Neutrophil (primary cell): ENCODE results near the gene UBA6.
"Not testable (repeated sequence)": the region's sequence is repeated elsewhere in the genome, so short reads cannot be mapped to it uniquely, and the experiment has no call there.

ENCODE experiments used
- H3K27ac ChIP-seq: fragments of 200-600 bp; sonication (generic); 2 replicates; pipeline ENCODE4 v1.5.1; 2016; ENCODE audit warnings: mild to moderate bottlenecking, moderate library complexity
- H3K27me3 ChIP-seq: fragments of 200-600 bp; sonication (generic); 2 replicates; pipeline ENCODE4 v1.6.0; 2016; ENCODE audit warnings: mild to moderate bottlenecking
- H3K36me3 ChIP-seq: fragments of 200-600 bp; sonication (generic); 2 replicates; pipeline ENCODE4 v1.5.1; 2017
- H3K4me1 ChIP-seq, 2 experiments: fragments of 200-600 bp in 1 of 2; sonication (generic) in 1 of 2; 1 replicate in 1 of 2; 2 replicates in 1 of 2; pipeline versions ENCODE4 v1.5.1 to v1.6.1; 2013 to 2016; ENCODE audit warnings: low read depth in 1 of 2, low read length in 1 of 2, mild to moderate bottlenecking in 1 of 2, moderate library complexity in 1 of 2; ENCODE audit not compliant: control insufficient read depth in 1 of 2, insufficient read depth in 1 of 2
- H3K4me3 ChIP-seq, 2 experiments: fragments of 200-600 bp in 1 of 2; sonication (generic) in 1 of 2; 1 replicate in 1 of 2; 2 replicates in 1 of 2; pipeline ENCODE4 v1.5.1; 2013 to 2016; ENCODE audit warnings: low read depth in 1 of 2, low read length in 1 of 2, mild to moderate bottlenecking in 1 of 2, moderate library complexity in 1 of 2
- H3K9me3 ChIP-seq: fragments of 200-600 bp; sonication (generic); 2 replicates; pipeline ENCODE4 v1.5.1; 2016
- CTCF ChIP-seq: fragments of 200-600 bp; sonication (generic); IDR thresholded peaks from 2 replicates; pipeline ENCODE4 v1.5.1; 2016; ENCODE audit warnings: antibody characterized with exemption

The UBA6 gene

GRCh38 chr4:67713529-67714247, 12.7 kb upstream of the UBA6 start:
- Histone ChIP-seq H3K36me3 (no peaks in the 10 kb centered on the region), H3K27me3 (no peaks in the 10 kb centered on the region), H3K4me3 (no peak overlapping the region), H3K27ac (no peak overlapping the region), H3K9me3 (no peaks in the 10 kb centered on the region), H3K4me1 (no peaks in the 10 kb centered on the region)
- no peak for TF ChIP-seq CTCF

GRCh38 chr4:67712650-67713528, 11.9 kb upstream of the UBA6 start:
- H3K27me3 ChIP-seq = no peaks in the 10 kb centered on the region
- no peak overlapping the region for H3K4me3 ChIP-seq
- no peak for TF ChIP-seq CTCF
- H3K36me3 ChIP-seq = no peaks in the 10 kb centered on the region
- H3K27ac ChIP-seq = no peak overlapping the region
- H3K9me3 ChIP-seq = no peaks in the 10 kb centered on the region
- no peaks in the 10 kb centered on the region for H3K4me1 ChIP-seq

- H3K27ac ChIP-seq = no peak overlapping the region
- H3K36me3 ChIP-seq = no peaks in the 10 kb centered on the region
Observed at GRCh38 chr4:67712000-67712625, 11.2 kb upstream of the UBA6 start.

GRCh38 chr4:67706682-67707081, 5.7 kb upstream of the UBA6 start:
- H3K4me3 ChIP-seq, H3K9me3 ChIP-seq, H3K36me3 ChIP-seq, H3K27me3 ChIP-seq, H3K27ac ChIP-seq, H3K4me1 ChIP-seq: not testable (repeated sequence)

More at GRCh38 chr4:67712000-67712625, 11.2 kb upstream of the UBA6 start:
- Histone ChIP-seq H3K4me3 (no peak overlapping the region), H3K4me1 (no peaks in the 10 kb centered on the region), H3K9me3 (no peaks in the 10 kb centered on the region), H3K27me3 (no peaks in the 10 kb centered on the region)
- TF ChIP-seq CTCF = no peak

- H3K4me3 ChIP-seq = no peak overlapping the region
- H3K27ac ChIP-seq = no peak overlapping the region
- no peak for TF ChIP-seq CTCF
- H3K27me3 ChIP-seq = no peaks in the 10 kb centered on the region
- no peaks in the 10 kb centered on the region for H3K36me3 ChIP-seq
- no peaks in the 10 kb centered on the region for H3K9me3 ChIP-seq
- H3K4me1 ChIP-seq = peaks cover 11 to 12% of the 10 kb centered on the region in 2 experiments
Observed at GRCh38 chr4:67704843-67705242, 3.9 kb upstream of the UBA6 start.
